NCI-H345 (cell line): ENCODE measurements around the gene KIAA0753.

ENCODE experiments used
- DNase-seq: peaks from one replicate; lab custom pipeline; 2025; lab: John Stamatoyannopoulos, UW

The KIAA0753 gene

DNA sequence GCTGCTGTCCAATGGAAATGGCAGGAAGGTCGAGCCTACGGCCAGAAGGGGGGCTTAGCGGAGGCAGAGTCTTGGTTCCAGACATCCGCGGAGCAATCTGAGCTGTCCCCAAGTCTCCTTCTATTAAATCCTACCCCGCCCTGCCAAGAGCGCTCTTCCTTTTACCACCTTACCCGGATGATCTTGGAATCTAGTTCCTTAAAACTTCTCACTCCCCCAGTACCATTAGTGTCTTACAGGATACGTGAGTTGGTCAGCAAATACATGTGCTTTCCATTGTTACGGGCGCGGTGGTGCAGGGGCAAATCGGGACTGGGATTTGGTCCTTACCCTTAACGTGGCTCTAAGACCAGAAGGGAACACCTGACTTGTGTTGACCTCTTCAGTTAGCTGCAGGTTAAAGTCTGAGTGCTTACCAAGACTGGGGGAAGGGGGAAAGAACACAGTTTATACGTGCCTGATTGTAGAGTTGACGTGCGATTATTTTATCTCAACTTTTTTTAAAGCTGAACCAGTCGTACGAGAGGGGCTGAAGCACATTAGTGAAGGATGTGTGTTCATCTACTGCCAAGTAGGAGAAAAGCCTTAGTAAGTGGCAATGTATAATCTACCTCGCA, 844 bp upstream of the KIAA0753 start:
- DNase-seq, result no peak

GRCh38 chr17:6639586-6640535, 650 bp downstream of the KIAA0753 start:
- no peak for DNase-seq

DNA sequence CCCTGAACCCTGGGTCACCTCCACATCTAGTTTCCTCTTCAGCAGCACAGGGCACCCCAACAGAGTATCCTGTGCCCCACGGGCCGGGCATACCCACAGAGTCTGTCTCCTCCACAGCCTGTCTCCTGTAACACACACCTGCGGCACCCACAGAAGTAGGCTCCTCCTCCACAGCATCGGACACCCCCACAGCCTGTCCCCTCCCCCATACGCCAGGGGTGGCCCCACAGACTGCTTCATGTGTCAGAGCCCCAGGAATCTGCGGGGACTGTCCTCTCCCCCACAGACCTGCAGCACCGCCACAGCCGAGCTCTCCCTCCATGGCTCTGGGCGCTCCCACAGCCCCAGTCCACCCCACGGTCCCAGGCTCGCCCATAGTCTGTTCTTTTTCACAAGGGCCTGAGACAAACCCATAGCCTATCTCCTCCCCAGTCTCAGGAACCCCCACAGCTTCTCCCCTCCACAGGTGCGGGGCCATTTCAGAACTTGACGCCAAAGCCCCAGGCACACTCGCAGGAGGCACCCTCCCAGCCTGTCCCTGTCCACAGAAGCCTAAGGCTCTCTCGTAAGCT, 1.4 kb downstream of the KIAA0753 start:
- DNase-seq, result no peak

DNA sequence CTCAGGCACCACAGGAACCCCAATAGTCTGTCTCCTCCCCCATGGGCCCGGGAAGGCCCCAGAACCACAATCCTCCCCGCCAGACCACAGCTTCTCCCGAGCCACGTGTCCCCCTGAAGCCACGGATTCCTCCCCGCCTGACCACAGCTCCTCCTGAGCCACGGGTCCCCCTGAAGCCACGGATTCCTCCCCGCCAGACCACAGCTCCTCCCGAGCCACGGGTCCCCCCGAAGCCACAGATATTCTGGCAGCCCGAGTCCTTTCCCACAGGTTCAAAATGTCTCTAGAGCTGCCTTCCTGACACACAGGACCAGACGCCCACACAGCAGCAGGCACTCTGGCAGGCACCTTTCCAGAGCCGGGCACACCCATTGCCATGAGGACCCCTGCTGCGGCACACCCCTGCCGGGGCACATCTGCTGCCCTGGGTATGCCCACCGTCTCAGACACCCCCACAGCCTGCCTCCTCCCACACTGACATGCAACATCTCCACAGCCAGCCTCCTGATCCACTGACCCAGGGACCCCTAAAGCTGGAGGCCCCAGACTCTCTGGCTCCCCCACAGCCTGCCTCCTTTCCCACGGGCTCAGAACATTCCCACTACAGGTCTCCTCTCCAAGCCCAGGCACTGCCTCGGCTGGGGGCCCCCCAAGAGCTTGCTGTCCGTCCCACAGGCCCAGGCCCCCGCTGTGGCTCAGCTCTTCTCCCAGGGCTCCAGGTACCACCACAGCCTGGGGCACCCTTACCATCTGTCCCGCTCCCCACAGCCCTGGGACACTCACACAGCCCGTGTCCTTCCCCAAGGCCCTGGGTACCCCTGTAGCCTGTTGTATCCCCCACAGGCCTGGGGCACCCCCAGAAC, 2.2 kb downstream of the KIAA0753 start:
- no peak for DNase-seq

DNA sequence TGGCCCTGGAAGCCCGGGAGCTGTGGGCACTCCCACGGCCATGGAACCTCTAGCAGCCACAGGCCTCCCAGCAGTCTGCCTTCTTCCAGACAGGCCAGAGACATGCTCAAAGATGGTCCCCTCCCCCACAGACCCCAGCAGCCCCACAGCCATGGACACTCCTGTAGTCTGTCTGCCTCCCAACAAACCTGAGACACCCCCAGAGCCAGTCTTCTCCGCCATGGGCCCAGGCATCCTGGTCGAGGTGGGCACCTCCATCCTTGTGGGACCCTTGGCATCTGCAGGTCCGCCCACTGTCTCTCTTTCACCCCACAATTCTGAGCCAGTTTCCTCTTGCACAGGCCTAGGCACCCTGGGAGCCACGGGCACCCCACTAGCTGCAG, 3.1 kb downstream of the KIAA0753 start:
- no peak for DNase-seq

- DNase-seq, result no peak
Measured at GRCh38 chr17:6636616-6637457, 3.7 kb downstream of the KIAA0753 start.

DNA sequence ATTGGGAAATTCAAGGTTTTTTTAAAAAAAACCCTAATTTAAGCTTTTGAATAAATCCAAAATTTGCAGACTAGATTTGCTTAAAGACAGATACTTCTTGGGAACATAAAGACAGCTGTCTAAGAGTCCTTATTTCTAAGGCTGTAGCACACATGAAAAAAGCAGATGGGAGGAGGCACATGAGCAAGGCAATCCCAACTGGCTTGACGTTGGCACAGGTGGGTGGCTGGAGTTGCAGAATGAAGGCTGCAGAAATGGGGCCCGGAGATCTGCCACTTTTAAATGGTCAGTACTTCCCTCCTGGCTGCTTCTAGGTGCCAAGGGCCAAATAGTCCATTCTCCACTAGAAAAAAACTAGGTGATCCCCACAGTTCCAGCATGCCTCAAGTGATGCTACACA, 4.4 kb downstream of the KIAA0753 start:
- DNase-seq, result no peak

DNA sequence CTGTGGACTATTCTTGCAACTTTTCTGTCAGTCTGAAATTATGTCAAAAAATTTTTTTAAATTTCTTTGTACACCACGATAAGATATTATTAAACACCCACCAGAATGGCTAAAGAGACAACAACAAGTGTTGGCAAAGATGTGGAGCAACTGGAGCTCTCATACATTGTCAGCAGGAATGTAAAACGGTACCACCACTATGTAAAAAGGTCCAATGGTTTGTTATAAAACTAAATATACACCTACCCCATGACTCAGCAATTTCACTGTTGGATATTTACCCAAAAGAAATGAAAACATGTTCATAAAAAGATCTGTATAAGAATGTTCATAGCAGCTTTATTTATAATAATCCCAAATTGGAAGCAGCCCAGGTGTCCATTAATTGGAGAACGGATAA, 7.2 kb downstream of the KIAA0753 start:
- no peak for DNase-seq

GRCh38 chr17:6632530-6632929, 8.0 kb downstream of the KIAA0753 start:
- DNase-seq, result no peak

DNA sequence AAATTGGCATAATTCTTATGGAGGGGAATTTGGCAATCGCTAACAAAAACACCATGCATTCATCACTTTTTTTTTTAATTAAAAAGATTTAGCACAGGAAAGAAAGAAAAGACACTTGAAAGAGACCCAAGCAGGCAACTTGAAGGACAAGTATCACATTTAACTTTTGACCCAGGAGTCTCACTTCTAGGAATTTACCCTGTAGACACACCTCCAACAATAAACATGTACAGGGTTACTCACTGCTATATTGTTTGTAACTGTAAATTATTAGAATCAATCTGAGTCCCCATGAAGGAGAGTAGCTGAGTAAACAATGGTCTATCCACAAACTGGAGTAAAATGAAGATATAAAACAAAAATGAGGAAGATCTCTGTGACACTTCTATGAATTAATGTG, 10.1 kb downstream of the KIAA0753 start:
- DNase-seq, result no peak

DNA sequence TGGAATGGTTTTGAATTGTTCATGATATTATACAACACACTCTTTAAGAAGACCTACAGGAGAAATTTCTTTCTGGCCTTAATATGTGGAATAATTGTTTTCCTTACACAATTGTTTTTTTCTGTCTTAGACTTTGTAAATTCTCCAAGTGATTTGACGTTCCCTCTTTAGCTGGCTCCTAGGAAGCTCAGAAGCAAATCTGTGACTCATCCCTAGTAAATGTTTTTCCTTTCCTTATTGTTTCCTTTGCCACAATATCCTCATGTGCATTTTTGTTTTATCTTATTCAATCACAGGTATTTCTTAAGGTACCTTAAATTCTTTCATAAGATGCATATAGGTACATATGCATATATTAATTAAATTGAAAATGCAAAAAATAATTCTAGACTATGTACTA, 13.5 kb downstream of the KIAA0753 start:
- DNase-seq, result no peak

DNA sequence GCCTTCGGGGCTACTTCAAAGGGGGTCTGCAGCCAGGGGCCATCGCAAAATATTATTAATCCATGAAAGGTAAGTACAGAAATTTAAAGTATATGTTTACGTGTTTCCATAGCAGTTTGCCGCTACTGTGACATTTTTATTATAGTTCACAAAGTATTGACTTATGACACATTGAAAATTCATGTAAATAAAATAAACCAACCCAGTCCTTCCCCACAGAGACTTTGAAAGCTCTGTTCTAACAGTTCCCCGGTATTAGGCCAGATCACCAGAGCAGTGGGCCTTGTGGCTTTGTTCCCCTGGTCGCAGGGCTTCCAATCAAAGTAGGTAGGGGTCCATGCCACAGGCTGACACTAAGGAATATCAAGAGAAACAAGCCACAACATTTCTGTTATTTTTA, 13.9 kb downstream of the KIAA0753 start:
- DNase-seq, result no peak

- DNase-seq, result no peak
Measured at GRCh38 chr17:6623941-6624340, 16.6 kb downstream of the KIAA0753 start.

GRCh38 chr17:6611231-6611630, 29.3 kb downstream of the KIAA0753 start:
- DNase-seq, result no peak

DNA sequence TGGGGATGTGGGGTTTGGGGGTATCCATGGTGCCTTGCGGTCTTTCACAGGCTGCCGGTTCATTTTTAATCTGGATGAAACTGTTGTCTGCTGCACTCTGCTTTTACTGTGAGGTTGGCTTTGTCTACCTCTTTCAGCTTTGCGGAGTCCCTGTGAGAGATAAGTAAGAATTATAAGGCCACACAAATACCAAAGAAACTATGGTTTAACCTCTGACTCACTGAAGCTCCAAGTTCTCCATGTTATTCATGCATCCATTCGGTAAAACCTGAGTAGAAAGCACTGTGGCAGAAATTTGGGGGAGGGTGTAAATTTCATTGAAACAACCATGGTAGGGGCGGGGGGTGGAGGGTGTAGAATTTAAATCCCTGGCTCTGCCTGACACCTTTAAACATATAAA, 30.5 kb downstream of the KIAA0753 start:
- DNase-seq, result no peak

DNA sequence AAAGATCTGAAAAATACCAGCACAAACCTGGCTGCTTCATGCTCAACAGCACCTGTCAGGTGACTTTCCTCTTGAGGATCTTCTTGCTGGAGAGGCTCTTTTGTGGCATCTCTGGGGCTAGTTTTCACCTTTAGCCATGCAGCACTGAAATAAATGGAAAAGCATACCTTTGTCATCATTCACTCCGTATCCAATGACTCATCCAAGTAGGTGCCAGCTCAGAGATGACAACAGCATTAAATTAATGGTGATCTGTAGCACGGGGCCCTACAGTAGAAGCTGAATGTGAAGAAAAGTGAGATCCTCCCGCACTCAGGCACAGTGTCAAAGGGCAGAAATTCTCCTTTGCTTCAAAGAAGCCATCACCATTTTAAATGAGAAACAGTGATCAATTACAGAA, 32.2 kb downstream of the KIAA0753 start:
- no peak for DNase-seq

DNA sequence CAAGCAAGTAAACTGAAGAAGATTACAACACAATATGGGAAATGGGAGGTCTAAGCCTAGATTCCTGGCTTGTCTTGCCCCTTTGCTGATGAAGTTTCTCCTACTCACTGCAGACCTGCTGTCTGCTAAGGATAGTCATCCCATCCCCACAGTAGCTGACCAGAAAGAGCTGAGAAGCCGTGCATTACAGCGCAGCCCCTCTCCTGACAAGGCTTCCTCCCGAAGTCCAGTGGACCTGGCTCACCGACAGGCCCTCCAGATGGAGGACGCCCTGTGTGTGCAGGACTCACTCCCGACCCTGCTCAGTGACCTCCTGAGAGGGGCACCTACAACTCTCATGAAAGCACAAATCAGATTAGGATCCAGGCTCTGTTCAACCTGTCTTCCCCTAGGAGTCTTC, 35.4 kb downstream of the KIAA0753 start:
- DNase-seq, result no peak

DNA sequence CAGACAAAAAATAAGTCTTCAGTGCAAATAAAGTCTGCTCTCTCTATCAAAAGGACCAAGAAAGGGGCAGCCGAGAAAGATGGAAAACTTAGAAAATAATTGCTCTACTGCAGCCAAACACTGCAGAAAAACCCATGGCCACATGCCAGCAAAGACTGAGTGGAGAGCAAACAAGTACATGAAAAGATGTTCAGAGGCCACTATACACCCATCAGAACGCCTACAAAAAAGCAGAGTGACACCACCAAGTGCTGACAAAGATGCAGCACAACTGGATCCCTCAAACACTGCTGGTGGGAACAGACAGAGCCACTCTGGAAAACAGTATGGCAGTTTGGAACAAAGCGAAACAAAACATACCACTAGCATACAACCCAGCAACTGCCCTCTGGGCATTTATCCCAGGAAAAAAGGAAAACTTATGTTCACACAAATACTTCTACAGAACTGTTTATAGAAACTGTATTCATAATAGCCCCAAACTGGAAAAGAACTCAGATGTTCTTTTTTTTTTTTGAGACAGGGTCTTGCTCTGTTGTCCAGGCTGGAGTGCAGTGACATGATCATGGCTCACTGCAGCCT, 36.7 kb downstream of the KIAA0753 start:
- DNase-seq, result no peak

DNA sequence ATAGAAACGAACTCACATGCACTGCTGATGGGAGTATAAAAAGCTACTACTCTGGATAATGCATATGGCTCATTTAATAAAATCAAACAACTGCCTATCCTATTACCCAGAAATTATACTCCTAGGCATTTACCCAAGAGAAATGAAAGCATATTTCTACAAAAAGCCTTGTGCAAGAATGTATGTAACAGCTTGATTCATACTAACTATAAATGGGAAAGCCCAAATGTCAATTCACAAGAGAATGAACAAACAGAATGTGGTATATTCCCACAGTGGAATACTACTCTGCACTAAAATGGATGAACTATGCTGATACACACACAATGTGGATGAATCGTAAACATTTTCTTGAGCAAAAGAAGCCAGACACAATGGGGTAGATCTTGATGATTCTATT, 38.4 kb downstream of the KIAA0753 start:
- no peak for DNase-seq

DNA sequence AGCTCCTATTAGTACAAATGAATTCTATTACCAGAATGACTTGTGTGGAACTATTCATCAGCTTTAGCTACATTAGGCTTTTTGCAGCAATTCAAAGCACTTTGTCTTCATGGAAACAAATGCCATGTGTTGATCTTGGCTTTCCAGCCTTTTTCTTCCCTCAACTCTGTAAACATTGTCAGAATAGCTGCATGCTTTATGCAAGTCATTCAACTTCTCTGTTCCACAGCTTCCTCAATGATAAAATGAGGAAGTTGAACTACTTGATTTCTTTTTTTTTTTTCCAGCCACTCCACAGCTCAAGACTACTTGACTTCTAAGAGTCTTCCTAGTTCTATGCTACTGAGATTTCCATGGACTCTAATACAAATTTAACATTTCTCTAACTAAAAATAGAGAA, 41.1 kb downstream of the KIAA0753 start:
- DNase-seq, result no peak

DNA sequence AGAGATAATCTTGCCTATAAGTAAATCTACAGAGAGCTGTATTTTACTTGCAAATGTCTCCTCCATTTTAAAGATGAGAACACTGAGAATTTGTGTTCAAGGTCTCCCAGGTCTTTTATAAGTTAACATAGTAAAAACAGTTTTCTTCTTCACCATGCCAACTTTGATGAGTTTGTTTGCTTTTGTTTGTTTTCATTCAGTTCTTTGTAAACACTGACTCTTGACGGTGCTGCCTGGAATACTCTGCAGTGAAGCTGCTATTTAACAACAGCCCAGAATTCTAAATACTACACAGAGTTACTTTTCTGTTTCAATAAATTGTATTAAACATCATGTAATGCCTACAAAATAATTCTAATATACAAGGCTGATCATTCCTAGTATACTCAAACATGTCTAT, 42.8 kb downstream of the KIAA0753 start:
- no peak for DNase-seq
